ENCODE results near the gene CLEC20A.

DNA sequence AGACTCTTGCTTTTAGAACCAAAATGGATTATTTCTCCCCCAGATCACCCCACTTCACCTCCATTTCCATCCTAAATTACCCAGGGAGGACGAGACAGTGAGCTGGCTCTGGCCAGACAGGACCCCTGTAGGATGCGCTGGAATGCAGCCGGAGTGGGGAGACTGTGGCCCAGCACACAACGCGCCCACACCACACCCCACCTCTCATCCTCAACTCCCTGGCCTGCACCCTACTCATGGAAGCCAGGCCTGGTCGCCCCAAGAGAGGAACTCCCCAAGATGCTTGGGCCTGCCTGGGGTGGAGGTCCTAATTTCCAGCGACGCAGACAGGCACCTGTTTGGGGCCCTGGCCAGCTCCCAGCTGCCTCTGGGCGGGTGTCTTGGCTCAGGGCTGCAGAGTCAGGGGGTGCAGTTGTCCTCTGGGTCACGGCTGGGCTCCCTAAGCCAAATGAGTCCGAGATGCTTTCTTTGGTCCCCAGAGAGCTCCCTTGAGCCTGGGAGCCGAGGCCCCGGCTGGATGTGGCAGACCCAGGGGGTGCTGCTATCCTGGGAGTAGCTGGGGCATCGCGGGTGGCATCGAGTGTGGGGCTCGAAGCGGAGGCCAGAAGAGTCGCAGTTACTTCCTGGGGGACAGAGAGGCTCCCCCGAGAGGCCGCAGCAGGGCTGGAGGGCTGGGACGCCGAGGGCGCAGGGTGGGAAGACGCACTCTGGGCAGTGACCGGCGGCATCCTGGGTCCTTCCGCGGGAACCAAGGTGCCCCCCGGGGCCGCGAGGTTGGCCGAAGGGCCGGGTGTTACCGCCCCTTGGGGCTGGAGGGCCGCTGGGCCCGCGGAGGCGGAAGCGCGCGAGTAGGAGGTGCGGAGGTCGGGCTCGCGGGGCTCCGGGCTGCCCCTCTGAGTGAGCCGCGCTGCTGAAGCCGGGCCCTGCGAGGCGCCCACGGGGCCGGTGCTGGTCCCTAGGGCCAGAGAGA is 10.4 kb downstream of the CLEC20A start:
- TF ChIP-seq POLR2A (IDR thresholded peaks at IDR 0.05; ENCODE audit: control extremely low read depth in 1 of 2, low read depth in 2 of 2, low read length in 2 of 2) (no peak), EZH2 (IDR thresholded peaks at IDR 0.05; ENCODE audit: low read depth, low read length, severe bottlenecking) (no peak)
- TF ChIP-seq, protein P1, sequence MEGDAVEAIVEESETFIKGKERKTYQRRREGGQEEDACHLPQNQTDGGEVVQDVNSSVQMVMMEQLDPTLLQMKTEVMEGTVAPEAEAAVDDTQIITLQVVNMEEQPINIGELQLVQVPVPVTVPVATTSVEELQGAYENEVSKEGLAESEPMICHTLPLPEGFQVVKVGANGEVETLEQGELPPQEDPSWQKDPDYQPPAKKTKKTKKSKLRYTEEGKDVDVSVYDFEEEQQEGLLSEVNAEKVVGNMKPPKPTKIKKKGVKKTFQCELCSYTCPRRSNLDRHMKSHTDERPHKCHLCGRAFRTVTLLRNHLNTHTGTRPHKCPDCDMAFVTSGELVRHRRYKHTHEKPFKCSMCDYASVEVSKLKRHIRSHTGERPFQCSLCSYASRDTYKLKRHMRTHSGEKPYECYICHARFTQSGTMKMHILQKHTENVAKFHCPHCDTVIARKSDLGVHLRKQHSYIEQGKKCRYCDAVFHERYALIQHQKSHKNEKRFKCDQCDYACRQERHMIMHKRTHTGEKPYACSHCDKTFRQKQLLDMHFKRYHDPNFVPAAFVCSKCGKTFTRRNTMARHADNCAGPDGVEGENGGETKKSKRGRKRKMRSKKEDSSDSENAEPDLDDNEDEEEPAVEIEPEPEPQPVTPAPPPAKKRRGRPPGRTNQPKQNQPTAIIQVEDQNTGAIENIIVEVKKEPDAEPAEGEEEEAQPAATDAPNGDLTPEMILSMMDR (IDR thresholded peaks at IDR 0.05; ENCODE audit: control extremely low read depth in 1 of 3, insufficient read depth in 1 of 3, low read depth in 1 of 3, low read length in 3 of 3), result no peak

Measured in H1 (cell line).